ENCODE results near the gene PHLDA2. TPM values are rescaled to one million over a fixed set of nuclear protein-coding genes. Genes with fewer than 3 reads are reported as not detected.

The PHLDA2 gene
- total RNA-seq, 1 experiment from 2014 or later, result 101 TPM

DNA sequence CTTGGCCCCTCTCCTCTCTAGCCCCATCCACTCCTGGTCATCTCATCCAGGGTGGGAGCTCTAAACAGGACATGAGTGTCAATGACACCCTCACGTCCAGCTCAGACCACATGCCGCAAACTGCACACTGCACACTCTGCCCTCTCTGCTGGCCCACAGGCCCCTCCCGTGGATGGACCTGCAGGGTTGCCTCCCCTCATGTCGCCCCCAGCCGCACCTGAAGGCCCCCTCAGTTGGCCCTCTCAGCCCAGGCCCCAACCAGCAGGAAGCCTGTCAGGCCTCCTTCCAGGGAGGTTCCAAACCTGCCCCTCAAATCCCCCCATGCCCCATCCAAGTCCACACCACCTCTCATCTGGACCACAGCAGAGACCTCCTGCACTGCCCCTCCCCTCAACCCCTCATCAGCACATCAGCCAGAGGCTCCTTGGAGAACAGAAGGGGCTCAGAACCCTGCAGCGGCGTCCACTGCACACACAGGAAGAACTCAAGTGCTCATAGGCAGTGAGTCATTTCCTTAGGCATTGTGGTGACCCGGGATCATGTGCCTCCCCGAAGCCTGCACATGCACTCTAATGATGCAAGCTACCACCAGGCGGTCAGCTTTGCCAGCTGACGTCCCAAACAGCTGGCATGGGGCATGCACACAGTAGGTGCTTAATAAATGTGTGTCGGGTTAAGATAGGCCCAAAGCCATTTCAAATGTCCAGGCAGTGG lies 30.7 kb downstream of the PHLDA2 start:
- POLR2A ChIA-PET (ENCODE audit: unreplicated experiment), result no interaction called here
- intact Hi-C loops (cut with micrococcal nuclease), result no loop called here

DNA sequence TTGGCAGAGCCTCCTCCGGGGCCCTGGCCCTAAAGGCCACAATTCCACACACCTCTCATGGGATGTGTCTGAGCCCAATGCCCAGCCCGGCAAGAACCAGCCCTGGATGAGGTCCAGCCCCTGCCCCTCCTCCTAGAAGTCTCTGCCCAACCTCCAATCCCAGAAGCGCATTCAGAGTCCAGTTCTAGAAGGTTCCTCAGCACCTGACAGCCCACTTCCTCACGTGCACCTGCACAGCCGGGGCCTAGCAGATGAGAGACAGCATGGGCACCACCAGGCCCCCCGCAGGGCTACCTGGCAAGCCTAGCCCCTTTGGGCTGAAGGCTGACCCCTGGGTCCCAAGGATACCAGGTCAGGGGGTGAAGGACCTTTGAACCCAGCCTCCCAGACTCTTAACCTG lies 32.2 kb downstream of the PHLDA2 start:
- no peak overlapping the region for H3K27ac ChIP-seq (ENCODE audit: low read length)
- no peak overlapping the region for H3K9ac ChIP-seq (ENCODE audit: low read length)
- peaks cover 28% of the 10 kb centered on the region for H3K4me1 ChIP-seq (ENCODE audit: insufficient read depth, low read length)
- no TSS peak for BruUV-seq (replicated peaks)
- POLR2A ChIA-PET (ENCODE audit: unreplicated experiment), result no interaction called here
- DNase-seq (no peak), ATAC-seq (no peak)
- no peaks in the 10 kb centered on the region for H3K9me3 ChIP-seq (ENCODE audit: low read length)
- no peak overlapping the region for H2AFZ ChIP-seq (ENCODE audit: low read length)
- CTCF ChIA-PET, result no interaction called here
- no peak overlapping the region for H3K4me3 ChIP-seq (ENCODE audit: low read length)
- H3F3A ChIP-seq (ENCODE audit: low read length, unreplicated experiment), result no peaks in the 10 kb centered on the region
- H4K20me1 ChIP-seq (ENCODE audit: low read length), result no peaks in the 10 kb centered on the region
- no peaks in the 10 kb centered on the region for H3K27me3 ChIP-seq (ENCODE audit: low read length)
- no peaks in the 10 kb centered on the region for H3K79me2 ChIP-seq (ENCODE audit: low read length)
- H3K9me2 ChIP-seq (replicated peaks; ENCODE audit: low read length), result no peaks in the 10 kb centered on the region
- no peak overlapping the region for H3K4me2 ChIP-seq (ENCODE audit: low read length)
- H3K36me3 ChIP-seq (ENCODE audit: low read depth, low read length), result no peaks in the 10 kb centered on the region
- TF ChIP-seq, protein P1, sequence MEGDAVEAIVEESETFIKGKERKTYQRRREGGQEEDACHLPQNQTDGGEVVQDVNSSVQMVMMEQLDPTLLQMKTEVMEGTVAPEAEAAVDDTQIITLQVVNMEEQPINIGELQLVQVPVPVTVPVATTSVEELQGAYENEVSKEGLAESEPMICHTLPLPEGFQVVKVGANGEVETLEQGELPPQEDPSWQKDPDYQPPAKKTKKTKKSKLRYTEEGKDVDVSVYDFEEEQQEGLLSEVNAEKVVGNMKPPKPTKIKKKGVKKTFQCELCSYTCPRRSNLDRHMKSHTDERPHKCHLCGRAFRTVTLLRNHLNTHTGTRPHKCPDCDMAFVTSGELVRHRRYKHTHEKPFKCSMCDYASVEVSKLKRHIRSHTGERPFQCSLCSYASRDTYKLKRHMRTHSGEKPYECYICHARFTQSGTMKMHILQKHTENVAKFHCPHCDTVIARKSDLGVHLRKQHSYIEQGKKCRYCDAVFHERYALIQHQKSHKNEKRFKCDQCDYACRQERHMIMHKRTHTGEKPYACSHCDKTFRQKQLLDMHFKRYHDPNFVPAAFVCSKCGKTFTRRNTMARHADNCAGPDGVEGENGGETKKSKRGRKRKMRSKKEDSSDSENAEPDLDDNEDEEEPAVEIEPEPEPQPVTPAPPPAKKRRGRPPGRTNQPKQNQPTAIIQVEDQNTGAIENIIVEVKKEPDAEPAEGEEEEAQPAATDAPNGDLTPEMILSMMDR (conservative IDR thresholded peaks at IDR 0.05; ENCODE audit: low read depth, low read length), result no peak
- TF ChIP-seq EZH2 (IDR thresholded peaks at IDR 0.05; ENCODE audit: low read length, unreplicated experiment) (no peak), EZH2phosphoT487 (IDR thresholded peaks at IDR 0.05; ENCODE audit: borderline replicate concordance, low read length) (no peak)
- intact Hi-C loops (cut with micrococcal nuclease), result no loop called here

More for the DNA sequence above, 30.7 kb downstream of the PHLDA2 start:
- Histone ChIP-seq H3K9ac (ENCODE audit: low read length) (no peak overlapping the region), H3K4me2 (ENCODE audit: low read length) (peak overlapping the region; percentile 22; the same call in 1 of the 2 replicates), H3K79me2 (ENCODE audit: low read length) (no peaks in the 10 kb centered on the region), H3K9me2 (replicated peaks; ENCODE audit: low read length) (no peaks in the 10 kb centered on the region), H3K27me3 (ENCODE audit: low read length) (no peaks in the 10 kb centered on the region), H3F3A (ENCODE audit: low read length, unreplicated experiment) (no peaks in the 10 kb centered on the region), H3K36me3 (ENCODE audit: low read depth, low read length) (no peaks in the 10 kb centered on the region), H2AFZ (ENCODE audit: low read length) (no peak overlapping the region), H3K27ac (ENCODE audit: low read length) (0 out of 2 replicates have a peak overlapping the region, but pooled peaks have one; percentile 5), H3K9me3 (ENCODE audit: low read length) (no peaks in the 10 kb centered on the region), H3K4me3 (ENCODE audit: low read length) (no peak overlapping the region), H4K20me1 (ENCODE audit: low read length) (no peaks in the 10 kb centered on the region), H3K4me1 (ENCODE audit: insufficient read depth, low read length) (peaks cover 32% of the 10 kb centered on the region)
- CTCF ChIA-PET, result interaction anchor here (1.1 kb wide), 1 partner anchor 11 kb away, joined by 3 read pairs; no protein-coding TSS in a partner anchor
- DNase-seq (peak; percentile 71), ATAC-seq (peak; percentile 61)
- no TSS peak for BruUV-seq (replicated peaks)
- TF ChIP-seq, protein P1 (conservative IDR thresholded peaks at IDR 0.05; ENCODE audit: low read depth, low read length), result no peak
- TF ChIP-seq EZH2phosphoT487 (IDR thresholded peaks at IDR 0.05; ENCODE audit: borderline replicate concordance, low read length) (no peak), EZH2 (IDR thresholded peaks at IDR 0.05; ENCODE audit: low read length, unreplicated experiment) (no peak)

DNA sequence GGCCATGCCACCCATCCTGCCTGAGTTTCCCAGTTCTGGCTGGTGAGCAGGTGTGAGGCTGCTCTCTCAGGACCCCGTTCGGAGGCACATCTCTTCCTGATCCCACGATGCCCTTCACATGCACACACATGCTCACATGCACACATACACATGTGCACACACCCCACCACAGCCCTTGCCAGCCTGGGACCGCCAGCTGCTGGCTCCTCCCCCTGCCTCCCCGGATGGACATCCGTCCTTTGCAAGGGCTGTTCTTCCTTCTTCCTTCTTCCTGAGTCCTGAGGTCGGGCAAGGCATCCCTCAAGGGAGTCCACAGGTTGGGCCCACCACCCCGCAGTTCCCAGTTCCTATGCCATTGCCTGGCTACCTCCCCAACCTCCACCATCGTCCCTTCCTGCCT lies 33.2 kb downstream of the PHLDA2 start:
- no peak overlapping the region for H3K9ac ChIP-seq (ENCODE audit: low read length)
- DNase-seq, result no peak
- TF ChIP-seq EZH2phosphoT487 (IDR thresholded peaks at IDR 0.05; ENCODE audit: borderline replicate concordance, low read length) (no peak), EZH2 (IDR thresholded peaks at IDR 0.05; ENCODE audit: low read length, unreplicated experiment) (no peak)
- TF ChIP-seq, protein P1 (conservative IDR thresholded peaks at IDR 0.05; ENCODE audit: low read depth, low read length), result no peak
- H3F3A ChIP-seq (ENCODE audit: low read length, unreplicated experiment), result no peaks in the 10 kb centered on the region
- BruUV-seq (replicated peaks), result no TSS peak
- no peaks in the 10 kb centered on the region for H3K36me3 ChIP-seq (ENCODE audit: low read depth, low read length)
- no peak for ATAC-seq
- POLR2A ChIA-PET (ENCODE audit: unreplicated experiment), result no interaction called here
- H3K27me3 ChIP-seq (ENCODE audit: low read length), result no peaks in the 10 kb centered on the region
- no peaks in the 10 kb centered on the region for H3K79me2 ChIP-seq (ENCODE audit: low read length)
- intact Hi-C loops (cut with micrococcal nuclease), result no loop called here
- peaks cover 32% of the 10 kb centered on the region for H3K4me1 ChIP-seq (ENCODE audit: insufficient read depth, low read length)
- no peaks in the 10 kb centered on the region for H3K9me3 ChIP-seq (ENCODE audit: low read length)
- CTCF ChIA-PET, result no interaction called here
- H3K4me3 ChIP-seq (ENCODE audit: low read length), result no peak overlapping the region
- no peaks in the 10 kb centered on the region for H3K9me2 ChIP-seq (replicated peaks; ENCODE audit: low read length)
- no peak overlapping the region for H2AFZ ChIP-seq (ENCODE audit: low read length)
- no peaks in the 10 kb centered on the region for H4K20me1 ChIP-seq (ENCODE audit: low read length)
- no peak overlapping the region for H3K27ac ChIP-seq (ENCODE audit: low read length)
- no peak overlapping the region for H3K4me2 ChIP-seq (ENCODE audit: low read length)
